OCI-LY3 (cell line): Measurements from ENCODE around the gene EIF4G1.

Source experiments
- CTCF ChIP-seq: fragments of 200-600, 300-600 bp; sonication (generic); IDR thresholded peaks from 2 replicates; pipeline ENCODE4 v1.5.1; 2014; ENCODE audit warnings: antibody characterized with exemption, low read length, low read depth
- EZH2phosphoT487 ChIP-seq: fragments of 200-600 bp; shearing (Covaris generic); IDR thresholded peaks from 2 replicates; pipeline ENCODE4 v1.6.1; 2018; ENCODE audit warnings: antibody characterized with exemption, mixed run types, low read depth

GRCh38 chr3:184314700-184315542 is 515 bp downstream of the EIF4G1 start:
- no peak for TF ChIP-seq CTCF
- TF ChIP-seq EZH2phosphoT487, result no peak
